Activated CD8-positive, alpha-beta memory T cell treated with anti-CD3 and anti-CD28 coated beads for 4 hours (primary cell): ENCODE measurements around the gene KRT3.

Source experiments
- DNase-seq, 2 donors: peaks; one replicate each; pipeline ENCODE4 v3.0.0-alpha.2; 2020; ENCODE audit warnings: low read depth in 2 of 2

Gene KRT3

GRCh38 chr12:52813885-52814709 lies 18.2 kb upstream of the KRT3 start, which contains the start of gene KRT4:
KRT4 (minus strand) TSS chr12:52814116; CDS start chr12:52814058, 58 bp downstream.
- no peak for DNase-seq

DNA sequence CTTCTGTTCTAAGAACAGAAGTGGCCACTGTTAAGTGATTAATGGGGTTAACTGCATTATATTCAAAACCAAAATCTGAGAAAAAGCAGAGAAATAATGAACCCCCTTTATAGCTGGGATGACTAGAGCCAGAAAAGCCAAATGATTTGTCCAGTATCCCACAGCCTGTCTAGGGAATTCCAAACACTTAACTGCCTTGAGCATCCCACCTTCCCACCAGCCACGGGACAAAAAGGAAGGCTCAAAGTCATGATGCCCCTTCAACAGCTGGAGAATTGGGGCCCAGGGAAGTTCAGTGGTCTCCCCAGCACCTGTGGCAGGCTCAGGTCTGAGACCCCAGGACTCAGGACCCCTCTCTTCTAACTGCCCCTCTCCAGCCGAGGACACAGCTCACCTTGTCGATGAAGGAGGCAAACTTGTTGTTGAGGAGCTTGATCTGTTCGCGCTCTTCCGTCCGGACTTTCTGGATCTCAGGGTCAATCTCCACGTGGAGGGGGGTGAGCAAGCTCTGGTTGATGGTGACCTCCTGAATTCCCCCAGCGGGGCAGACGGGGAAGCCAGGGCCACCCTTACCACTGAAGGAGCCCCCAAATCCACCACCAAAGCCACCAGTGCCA lies 17.4 kb upstream of the KRT3 start:
- DNase-seq, result no peak

DNA sequence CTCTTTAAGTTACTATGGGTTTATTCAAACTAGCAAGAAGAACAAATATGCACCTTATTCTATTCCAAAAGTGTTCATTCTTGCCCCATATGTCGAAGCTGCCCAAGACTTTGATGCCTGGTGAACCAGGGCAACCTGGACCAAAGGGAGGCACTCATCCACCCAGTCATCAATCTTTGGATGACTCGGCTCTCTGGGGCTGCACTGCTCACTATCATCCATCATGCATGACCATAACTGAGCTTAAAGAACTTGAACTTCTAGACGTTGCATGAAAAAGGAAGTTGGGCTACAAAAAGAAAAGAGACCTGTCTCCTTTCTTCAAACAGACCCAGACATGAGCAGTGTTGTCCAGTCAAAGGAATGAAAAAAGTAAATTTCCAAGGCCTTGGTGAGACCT lies 16.8 kb upstream of the KRT3 start:
- no peak for DNase-seq

DNA sequence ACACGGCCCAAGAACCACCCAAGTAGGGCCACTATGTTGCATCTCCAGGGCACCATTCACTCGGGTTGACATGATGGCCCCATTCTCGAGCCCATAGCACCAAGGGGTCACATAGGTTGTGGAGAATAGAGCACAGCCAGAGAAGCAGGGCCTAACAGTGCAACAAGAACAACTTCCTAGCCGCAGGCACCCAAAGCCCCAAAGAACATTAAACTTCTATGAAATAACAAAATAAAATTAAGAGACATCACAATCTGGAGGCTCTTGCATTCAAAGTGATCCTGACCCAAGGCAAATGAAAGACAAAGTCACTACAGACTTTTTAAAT lies 16.1 kb upstream of the KRT3 start:
- no peak for DNase-seq

DNA sequence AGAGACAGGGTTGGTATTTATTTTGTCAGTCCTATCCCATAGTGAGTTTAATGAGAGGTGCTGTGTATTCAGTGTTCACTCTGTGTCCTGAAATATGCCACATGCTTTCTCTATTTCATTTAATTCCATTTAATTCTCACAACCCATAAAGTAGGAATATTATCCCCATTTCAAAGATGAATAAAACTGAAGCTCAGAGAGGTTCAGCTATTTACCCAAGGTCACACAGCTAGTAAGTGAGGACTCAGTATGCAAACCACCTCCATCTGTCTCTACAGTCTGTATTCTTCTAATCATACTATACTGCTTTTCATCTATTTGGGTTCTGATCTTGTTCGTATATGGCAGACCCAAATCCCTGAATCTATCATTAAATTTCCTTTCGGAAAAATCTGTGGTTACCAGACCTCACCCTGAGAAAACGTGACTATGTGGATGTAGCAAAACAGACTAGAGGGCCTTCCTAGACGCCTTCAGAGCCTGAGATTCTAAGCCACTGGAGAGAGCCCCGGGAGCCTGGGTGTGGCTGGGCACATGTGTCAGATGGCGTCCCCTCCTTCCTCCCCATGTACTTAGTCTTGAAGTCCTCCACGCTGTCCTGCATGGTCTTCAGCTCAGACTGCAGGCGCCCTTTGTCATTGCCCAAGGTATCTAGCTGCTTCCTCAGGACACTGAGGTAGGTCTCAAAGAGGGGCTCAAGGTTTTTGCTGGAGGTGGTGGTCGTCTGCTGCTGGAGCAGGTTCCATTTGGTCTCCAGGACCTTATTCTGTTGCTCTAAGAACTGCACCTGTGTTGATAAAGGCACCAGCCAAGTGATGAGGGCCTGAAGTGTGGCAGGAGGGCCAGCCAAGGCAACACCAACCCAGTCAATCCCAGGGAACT lies 15.5 kb upstream of the KRT3 start:
- no peak for DNase-seq

DNA sequence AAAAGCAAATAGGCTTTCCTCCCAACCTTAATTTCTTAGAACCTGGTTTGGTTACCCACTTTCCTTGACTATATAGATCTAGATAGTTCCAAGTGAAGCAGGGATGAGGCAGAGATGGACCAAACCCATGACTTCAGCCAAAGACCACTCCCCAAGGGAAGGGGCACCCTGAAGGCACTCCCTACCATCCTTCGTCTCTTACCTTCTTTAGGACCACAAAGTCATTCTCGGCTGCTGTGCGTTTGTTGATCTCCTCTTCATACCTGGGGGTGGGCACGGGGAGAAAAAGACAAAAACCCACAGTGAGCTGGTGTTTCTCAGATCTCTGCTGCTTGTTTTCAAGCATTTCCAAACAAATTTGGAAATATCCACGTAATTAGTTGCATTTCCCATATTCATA lies 14.6 kb upstream of the KRT3 start:
- no peak for DNase-seq

GRCh38 chr12:52809166-52809565 lies 13.2 kb upstream of the KRT3 start:
- no peak for DNase-seq

DNA sequence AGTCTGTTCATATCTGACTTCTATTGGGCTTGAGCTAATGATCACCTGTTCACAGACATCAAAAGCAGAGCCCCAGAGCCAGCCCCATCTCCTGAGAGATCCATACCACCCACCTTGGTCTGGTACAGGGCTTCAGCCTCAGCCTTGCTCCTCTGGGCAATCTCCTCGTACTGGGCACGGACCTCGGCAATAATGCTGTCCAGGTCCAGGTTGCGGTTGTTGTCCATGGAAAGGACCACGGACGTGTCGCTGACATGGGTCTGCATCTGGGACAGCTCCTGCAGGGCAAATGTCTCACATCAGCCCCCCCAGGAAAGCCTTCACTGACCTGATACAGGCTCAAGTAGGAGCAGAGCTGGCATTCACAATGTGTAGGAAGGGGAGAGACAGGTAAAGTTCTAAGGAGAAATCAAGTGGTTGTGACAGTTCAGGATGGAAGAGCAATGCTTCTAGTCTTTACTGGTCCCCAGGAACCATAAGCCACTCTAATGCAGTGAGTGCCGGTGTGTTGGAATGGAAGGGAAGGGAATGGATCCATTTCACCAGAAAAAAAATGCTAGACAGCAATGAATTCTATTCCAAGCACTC lies 12.8 kb upstream of the KRT3 start:
- DNase-seq, result no peak

DNA sequence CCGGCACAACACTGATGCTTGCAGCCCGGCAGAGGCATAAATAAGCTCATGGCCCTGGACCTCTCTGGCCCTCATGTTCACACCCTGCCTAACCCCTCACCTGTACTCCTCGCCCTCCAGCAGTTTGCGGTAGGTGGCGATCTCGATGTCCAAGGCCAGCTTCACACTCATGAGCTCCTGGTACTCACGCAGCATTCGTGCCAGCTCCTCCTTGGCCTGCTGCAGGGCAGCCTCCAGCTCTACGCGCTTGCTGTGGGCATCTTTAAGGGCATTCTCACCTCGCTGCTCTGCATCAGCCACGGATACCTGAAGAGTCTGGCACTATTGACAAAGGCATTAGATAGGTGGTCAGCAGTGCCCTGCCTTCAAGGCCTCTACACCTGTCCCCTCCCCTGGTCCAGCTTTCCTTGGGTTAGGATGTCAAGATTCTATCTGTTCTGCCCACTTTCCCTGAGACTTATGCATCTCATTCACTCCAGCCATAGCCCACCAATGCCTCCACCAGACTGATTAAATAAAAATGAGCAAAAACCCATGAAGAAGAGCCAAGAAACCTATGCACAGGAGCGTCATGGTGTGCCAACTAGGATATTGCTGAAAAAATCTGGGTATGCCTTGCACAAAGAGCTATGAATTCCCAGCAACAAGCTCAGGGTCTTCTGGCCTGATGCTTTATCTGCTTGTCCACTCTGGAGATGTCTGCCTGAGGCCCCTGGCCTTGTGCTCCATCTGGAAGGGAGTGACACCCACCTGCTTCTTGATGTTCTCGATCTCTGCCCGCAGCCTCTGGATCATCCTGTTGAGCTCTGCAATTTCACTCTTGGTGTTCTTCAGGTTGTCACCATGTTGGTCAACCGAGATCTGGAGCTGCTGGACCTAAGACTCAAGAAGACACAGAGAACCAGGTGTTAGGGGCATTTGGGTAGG lies 11.9 kb upstream of the KRT3 start:
- DNase-seq, result no peak

GRCh38 chr12:52806821-52807543 lies 11.1 kb upstream of the KRT3 start:
- no peak for DNase-seq

DNA sequence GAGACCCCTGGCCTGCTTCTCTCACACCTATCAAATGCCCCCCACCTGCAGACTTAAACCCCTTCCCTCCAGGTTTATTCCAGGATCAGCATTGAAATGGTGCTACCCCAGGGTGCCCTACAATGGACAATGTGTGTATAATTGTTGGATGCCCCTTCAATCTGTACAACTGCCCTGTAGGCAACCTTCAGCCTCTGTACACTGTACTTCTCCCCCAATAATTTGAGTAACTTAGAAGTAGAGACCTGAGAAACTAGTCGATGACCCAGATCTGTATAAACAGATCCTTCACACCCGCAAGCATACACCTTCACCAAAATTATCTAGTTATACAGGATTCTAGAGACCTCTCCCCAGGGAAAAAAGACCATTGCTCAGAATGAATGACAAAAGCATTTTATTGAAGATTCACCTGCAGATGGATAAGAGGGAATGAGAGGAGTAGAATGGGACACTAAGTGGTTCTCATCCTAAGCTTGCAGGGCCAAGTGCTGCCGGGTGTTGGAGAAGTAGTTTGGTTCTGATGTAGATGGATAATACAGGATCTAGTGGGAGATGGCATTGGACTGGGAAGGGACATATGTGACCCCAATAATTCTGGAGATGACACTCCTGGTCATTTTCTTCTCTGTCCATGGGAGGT lies 10.4 kb upstream of the KRT3 start:
- DNase-seq, result no peak

- no peak for DNase-seq
Observed at GRCh38 chr12:52805739-52806138, 9.8 kb upstream of the KRT3 start.

DNA sequence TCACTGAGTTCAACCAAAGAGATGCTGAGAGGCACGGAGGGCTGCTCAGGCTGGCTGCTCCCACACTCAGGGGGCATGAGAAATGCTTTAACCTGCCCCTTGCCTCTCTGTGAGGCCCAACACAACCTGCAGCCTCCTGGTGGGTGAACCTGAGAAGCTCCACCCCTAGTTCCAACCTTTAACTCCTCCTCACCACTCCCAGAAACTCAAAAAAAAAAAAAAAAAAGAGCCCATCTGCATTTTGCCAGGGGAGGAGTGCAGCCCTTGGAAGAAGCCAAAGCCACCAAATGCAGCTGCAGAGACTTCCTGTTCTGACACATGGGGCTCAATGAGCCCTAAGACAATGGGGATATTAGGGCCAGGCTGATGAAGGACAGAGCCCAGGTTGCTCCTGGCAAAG lies 9.1 kb upstream of the KRT3 start:
- no peak for DNase-seq

GRCh38 chr12:52802442-52802841 lies 6.5 kb upstream of the KRT3 start:
- no peak for DNase-seq

DNA sequence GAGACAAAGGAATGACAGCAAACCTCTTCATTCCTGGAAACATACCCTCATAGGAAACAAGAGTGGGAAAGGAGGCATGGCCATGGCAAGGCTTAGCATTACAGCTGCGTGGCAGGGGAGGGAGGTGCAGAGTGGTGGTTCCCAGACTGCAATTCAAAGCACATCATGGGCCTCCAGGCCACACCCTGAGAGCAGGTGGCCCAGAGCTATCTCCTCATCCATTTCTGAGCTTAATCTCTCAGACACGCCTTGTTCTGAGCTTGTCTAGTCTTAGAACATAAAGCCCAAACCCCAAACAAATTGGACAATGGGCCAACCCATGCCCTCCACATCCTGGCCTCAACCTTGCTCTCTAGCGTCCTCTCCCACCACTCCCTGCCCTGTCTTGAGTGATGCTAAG lies 5.9 kb upstream of the KRT3 start:
- no peak for DNase-seq

DNA sequence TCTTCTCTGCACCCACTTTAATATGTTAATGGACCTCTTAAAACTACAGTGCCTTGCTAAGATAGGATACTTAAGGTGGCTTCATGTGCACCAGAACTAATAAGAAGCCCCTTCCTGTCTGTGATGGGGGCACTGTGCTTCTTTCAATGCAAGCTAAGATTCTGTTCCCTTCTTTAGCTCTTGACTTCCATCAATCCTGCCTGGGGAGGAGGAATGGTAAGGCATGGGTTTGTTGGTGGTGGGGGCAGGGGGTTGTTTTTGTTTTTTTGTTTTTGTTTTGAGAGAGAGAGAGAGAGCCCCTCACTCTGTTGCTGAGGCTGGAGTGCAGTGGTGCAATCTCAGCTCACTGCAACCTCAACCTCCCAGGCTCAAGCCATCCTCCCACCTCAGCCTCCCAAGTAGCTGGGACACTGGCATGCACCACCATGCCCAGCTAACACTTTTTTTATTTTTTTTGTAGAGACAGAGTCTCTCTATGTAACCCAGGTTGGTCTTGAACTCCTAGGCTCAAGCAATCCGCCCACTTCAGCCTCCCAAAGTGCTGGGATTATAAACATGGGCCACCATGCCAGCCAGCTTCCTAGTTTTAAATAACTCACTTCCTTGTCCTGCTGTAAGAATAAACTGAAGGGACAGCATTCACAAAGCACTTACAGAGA lies 4.5 kb upstream of the KRT3 start:
- DNase-seq, result no peak

GRCh38 chr12:52799505-52800211 lies 3.7 kb upstream of the KRT3 start:
- DNase-seq, result no peak

- no peak for DNase-seq
Observed at GRCh38 chr12:52798671-52799504, 3.0 kb upstream of the KRT3 start.
